GM23338 (cell line): ENCODE data around the gene ARMH1. TPM values are rescaled to one million over a fixed set of nuclear protein-coding genes. Genes with fewer than 3 reads are reported as not detected.

Source experiments
- ATAC-seq: fragments of 200-7000 bp; cut with Tn5 transposase; 3 replicates; pipeline ENCODE4 v1.9.1; 2020
- DNase-seq: peaks from one replicate; pipeline ENCODE4 v3.0.0-alpha.2; 2015; ENCODE audit warnings: low spot score
- H2AFZ ChIP-seq: fragments of 200-600 bp; sonication (generic); 2 replicates; pipeline ENCODE4 v1.8.0; 2016; ENCODE audit warnings: antibody characterized with exemption, mild to moderate bottlenecking, moderate library complexity
- H3F3A ChIP-seq: fragments of 200-600 bp; sonication (generic); replicated peaks from 2 replicates; pipeline ENCODE4 v1.8.0; 2017; ENCODE audit warnings: antibody characterized with exemption, mixed run types, low read depth
- H3K27ac ChIP-seq: fragments of 200-600 bp; sonication (generic); 2 replicates; pipeline ENCODE4 v1.6.1; 2016; ENCODE audit warnings: low read depth
- H3K27me3 ChIP-seq: fragments of 200-600 bp; sonication (generic); 2 replicates; pipeline ENCODE4 v1.8.0; 2016; ENCODE audit warnings: mild to moderate bottlenecking, mixed run types, moderate library complexity; ENCODE audit not compliant: insufficient read depth
- H3K36me3 ChIP-seq: fragments of 200-600 bp; sonication (generic); 2 replicates; pipeline ENCODE4 v1.8.0; 2016; ENCODE audit warnings: mild to moderate bottlenecking; ENCODE audit not compliant: insufficient read depth
- H3K4me1 ChIP-seq: fragments of 200-600 bp; sonication (generic); 2 replicates; pipeline ENCODE4 v1.8.0; 2016; ENCODE audit warnings: mild to moderate bottlenecking, moderate library complexity; ENCODE audit not compliant: insufficient read depth
- H3K4me2 ChIP-seq: fragments of 200-600 bp; sonication (generic); 2 replicates; pipeline ENCODE4 v1.7.1; 2017; ENCODE audit warnings: mixed run types
- H3K4me3 ChIP-seq: fragments of 200-600 bp; sonication (generic); 2 replicates; pipeline ENCODE4 v1.6.1; 2016; ENCODE audit warnings: mixed run types
- H3K79me2 ChIP-seq: fragments of 200-600 bp; sonication (generic); replicated peaks from 2 replicates; pipeline ENCODE4 v1.8.0; 2017; ENCODE audit warnings: mild to moderate bottlenecking; ENCODE audit not compliant: insufficient read depth
- H3K9me2 ChIP-seq: fragments of 200-600 bp; sonication (generic); 2 replicates; pipeline ENCODE4 v1.8.0; 2017; ENCODE audit not compliant: insufficient read depth
- H4K20me1 ChIP-seq: fragments of 200-600 bp; sonication (generic); replicated peaks from 2 replicates; pipeline ENCODE4 v1.8.0; 2017; ENCODE audit warnings: mild to moderate bottlenecking; ENCODE audit not compliant: insufficient read depth
- H3K27ac Mint-ChIP-seq: 2 replicates; pipeline ENCODE4 v1.8.0; 2020; ENCODE audit warnings: inconsistent platforms, mild to moderate bottlenecking, moderate library complexity, mixed read lengths
- H3K27me3 Mint-ChIP-seq: 3 replicates; pipeline ENCODE4 v1.8.0; 2022; ENCODE audit warnings: low read depth, mild to moderate bottlenecking, moderate library complexity, mixed read lengths, inconsistent platforms; ENCODE audit not compliant: insufficient read depth, poor library complexity
- H3K36me3 Mint-ChIP-seq: 3 replicates; pipeline ENCODE4 v1.8.0; 2021; ENCODE audit warnings: low read depth, mild to moderate bottlenecking, inconsistent platforms, moderate library complexity, mixed read lengths
- H3K4me1 Mint-ChIP-seq: 3 replicates; pipeline ENCODE4 v1.8.0; 2020; ENCODE audit warnings: mild to moderate bottlenecking, inconsistent platforms, mixed read lengths
- H3K4me3 Mint-ChIP-seq: 3 replicates; pipeline ENCODE4 v1.8.0; 2021; ENCODE audit warnings: moderate library complexity, mild to moderate bottlenecking, inconsistent platforms, mixed read lengths
- H3K9me3 Mint-ChIP-seq: 3 replicates; pipeline ENCODE4 v1.8.0; 2020; ENCODE audit warnings: moderate library complexity, mild to moderate bottlenecking, inconsistent platforms, mixed read lengths
- NANOG ChIP-seq: IDR thresholded peaks from 2 replicates; pipeline ENCODE4 v1.6.1; 2016; ENCODE audit warnings: antibody characterized with exemption, borderline replicate concordance
- polyA plus RNA-seq: library from polyadenylated mRNA; unstranded; fragments of >200 nt; fragmentation: Nextera tagmentation; extraction: Ambion mirVana; gene quantifications from 2 replicates; pipeline ENCODE4 v1.2.1, GENCODE V29; 2016
- total RNA-seq: library from RNA; depleted of rRNA; stranded (reverse); fragments of >200 nt; shearing (Covaris generic); gene quantifications from 2 replicates; pipeline ENCODE4 v1.2.3, GENCODE V29; 2014
- TF ChIP-seq, protein P1 (sequence below): fragments of 250-450 bp; sonication (Bioruptor Pico); IDR thresholded peaks from 2 replicates; pipeline ENCODE4 v1.5.0; 2020; ENCODE audit warnings: mild to moderate bottlenecking, moderate library complexity
- TF ChIP-seq, protein P2 (sequence below), 2 experiments: fragments of 200-600 bp in 1 of 2; sonication (generic) in 1 of 2; conservative IDR thresholded peaks; 2 replicates each; pipeline versions ENCODE4 v1.5.1 to v1.6.1; 2016 to 2017; ENCODE audit warnings: antibody characterized with exemption in 2 of 2, low read depth in 2 of 2, mild to moderate bottlenecking in 2 of 2, moderate library complexity in 1 of 2

The ARMH1 gene
- total and polyA plus RNA-seq, 2 experiments from 2014 or later = 0.31 TPM; not detected in 1

DNA sequence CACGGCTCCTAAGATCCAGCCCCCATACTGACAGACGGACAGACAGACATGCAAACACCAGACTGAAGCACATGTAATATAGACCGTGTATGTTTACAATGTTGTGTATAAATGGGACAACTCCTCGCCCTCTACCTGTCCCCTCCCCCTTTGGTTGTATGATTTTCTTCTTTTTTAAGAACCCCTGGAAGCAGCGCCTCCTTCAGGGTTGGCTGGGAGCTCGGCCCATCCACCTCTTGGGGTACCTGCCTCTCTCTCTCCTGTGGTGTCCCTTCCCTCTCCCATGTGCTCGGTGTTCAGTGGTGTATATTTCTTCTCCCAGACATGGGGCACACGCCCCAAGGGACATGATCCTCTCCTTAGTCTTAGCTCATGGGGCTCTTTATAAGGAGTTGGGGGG, 23.4 kb upstream of the ARMH1 start:
- H3K4me1 Mint-ChIP-seq = peaks cover 41% of the 10 kb centered on the region
- peaks cover 12% of the 10 kb centered on the region for H4K20me1 ChIP-seq
- H3K27ac Mint-ChIP-seq = no peak overlapping the region
- H3K36me3 Mint-ChIP-seq = peaks cover 38% of the 10 kb centered on the region
- no peaks in the 10 kb centered on the region for H3K27me3 ChIP-seq
- peaks cover 17% of the 10 kb centered on the region for H3K27me3 Mint-ChIP-seq
- H3K27ac ChIP-seq = no peak overlapping the region
- TF ChIP-seq, protein P1, sequence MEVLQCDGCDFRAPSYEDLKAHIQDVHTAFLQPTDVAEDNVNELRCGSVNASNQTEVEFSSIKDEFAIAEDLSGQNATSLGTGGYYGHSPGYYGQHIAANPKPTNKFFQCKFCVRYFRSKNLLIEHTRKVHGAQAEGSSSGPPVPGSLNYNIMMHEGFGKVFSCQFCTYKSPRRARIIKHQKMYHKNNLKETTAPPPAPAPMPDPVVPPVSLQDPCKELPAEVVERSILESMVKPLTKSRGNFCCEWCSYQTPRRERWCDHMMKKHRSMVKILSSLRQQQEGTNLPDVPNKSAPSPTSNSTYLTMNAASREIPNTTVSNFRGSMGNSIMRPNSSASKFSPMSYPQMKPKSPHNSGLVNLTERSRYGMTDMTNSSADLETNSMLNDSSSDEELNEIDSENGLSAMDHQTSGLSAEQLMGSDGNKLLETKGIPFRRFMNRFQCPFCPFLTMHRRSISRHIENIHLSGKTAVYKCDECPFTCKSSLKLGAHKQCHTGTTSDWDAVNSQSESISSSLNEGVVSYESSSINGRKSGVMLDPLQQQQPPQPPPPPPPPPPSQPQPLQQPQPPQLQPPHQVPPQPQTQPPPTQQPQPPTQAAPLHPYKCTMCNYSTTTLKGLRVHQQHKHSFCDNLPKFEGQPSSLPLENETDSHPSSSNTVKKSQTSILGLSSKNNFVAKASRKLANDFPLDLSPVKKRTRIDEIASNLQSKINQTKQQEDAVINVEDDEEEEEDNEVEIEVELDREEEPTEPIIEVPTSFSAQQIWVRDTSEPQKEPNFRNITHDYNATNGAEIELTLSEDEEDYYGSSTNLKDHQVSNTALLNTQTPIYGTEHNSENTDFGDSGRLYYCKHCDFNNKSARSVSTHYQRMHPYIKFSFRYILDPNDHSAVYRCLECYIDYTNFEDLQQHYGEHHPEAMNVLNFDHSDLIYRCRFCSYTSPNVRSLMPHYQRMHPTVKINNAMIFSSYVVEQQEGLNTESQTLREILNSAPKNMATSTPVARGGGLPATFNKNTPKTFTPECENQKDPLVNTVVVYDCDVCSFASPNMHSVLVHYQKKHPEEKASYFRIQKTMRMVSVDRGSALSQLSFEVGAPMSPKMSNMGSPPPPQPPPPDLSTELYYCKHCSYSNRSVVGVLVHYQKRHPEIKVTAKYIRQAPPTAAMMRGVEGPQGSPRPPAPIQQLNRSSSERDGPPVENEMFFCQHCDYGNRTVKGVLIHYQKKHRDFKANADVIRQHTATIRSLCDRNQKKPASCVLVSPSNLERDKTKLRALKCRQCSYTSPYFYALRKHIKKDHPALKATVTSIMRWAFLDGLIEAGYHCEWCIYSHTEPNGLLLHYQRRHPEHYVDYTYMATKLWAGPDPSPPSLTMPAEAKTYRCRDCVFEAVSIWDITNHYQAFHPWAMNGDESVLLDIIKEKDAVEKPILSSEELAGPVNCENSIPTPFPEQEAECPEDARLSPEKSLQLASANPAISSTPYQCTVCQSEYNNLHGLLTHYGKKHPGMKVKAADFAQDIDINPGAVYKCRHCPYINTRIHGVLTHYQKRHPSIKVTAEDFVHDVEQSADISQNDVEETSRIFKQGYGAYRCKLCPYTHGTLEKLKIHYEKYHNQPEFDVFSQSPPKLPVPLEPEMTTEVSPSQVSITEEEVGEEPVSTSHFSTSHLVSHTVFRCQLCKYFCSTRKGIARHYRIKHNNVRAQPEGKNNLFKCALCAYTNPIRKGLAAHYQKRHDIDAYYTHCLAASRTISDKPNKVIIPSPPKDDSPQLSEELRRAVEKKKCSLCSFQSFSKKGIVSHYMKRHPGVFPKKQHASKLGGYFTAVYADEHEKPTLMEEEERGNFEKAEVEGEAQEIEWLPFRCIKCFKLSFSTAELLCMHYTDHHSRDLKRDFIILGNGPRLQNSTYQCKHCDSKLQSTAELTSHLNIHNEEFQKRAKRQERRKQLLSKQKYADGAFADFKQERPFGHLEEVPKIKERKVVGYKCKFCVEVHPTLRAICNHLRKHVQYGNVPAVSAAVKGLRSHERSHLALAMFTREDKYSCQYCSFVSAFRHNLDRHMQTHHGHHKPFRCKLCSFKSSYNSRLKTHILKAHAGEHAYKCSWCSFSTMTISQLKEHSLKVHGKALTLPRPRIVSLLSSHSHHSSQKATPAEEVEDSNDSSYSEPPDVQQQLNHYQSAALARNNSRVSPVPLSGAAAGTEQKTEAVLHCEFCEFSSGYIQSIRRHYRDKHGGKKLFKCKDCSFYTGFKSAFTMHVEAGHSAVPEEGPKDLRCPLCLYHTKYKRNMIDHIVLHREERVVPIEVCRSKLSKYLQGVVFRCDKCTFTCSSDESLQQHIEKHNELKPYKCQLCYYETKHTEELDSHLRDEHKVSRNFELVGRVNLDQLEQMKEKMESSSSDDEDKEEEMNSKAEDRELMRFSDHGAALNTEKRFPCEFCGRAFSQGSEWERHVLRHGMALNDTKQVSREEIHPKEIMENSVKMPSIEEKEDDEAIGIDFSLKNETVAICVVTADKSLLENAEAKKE (CRISPR knock-in tag) = no peak
- TF ChIP-seq NANOG = no peak
- TF ChIP-seq, protein P2, sequence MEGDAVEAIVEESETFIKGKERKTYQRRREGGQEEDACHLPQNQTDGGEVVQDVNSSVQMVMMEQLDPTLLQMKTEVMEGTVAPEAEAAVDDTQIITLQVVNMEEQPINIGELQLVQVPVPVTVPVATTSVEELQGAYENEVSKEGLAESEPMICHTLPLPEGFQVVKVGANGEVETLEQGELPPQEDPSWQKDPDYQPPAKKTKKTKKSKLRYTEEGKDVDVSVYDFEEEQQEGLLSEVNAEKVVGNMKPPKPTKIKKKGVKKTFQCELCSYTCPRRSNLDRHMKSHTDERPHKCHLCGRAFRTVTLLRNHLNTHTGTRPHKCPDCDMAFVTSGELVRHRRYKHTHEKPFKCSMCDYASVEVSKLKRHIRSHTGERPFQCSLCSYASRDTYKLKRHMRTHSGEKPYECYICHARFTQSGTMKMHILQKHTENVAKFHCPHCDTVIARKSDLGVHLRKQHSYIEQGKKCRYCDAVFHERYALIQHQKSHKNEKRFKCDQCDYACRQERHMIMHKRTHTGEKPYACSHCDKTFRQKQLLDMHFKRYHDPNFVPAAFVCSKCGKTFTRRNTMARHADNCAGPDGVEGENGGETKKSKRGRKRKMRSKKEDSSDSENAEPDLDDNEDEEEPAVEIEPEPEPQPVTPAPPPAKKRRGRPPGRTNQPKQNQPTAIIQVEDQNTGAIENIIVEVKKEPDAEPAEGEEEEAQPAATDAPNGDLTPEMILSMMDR (conservative IDR thresholded peaks at IDR 0.05; ENCODE audit: low read depth in 2 of 2) = peak; percentile 10 to 21; a peak in 1 of 4 replicates
- DNase-seq = no peak
- no peak overlapping the region for H2AFZ ChIP-seq
- H3K4me3 ChIP-seq = no peak overlapping the region
- H3K4me1 ChIP-seq = peaks cover 14% of the 10 kb centered on the region; the same call in 1 of the 2 replicates
- no peaks in the 10 kb centered on the region for H3K9me2 ChIP-seq
- no peak overlapping the region for H3K4me2 ChIP-seq
- H3K9me3 Mint-ChIP-seq = no peaks in the 10 kb centered on the region
- H3K4me3 Mint-ChIP-seq = no peak overlapping the region
- peaks cover 10% of the 10 kb centered on the region; the same call in 1 of the 2 replicates for H3F3A ChIP-seq
- H3K36me3 ChIP-seq = peaks cover 9% of the 10 kb centered on the region
- H3K79me2 ChIP-seq = no peaks in the 10 kb centered on the region
- ATAC-seq = no peak
